ENCODE results near the gene PECR. TPM values are rescaled to one million over a fixed set of nuclear protein-coding genes. Genes with fewer than 3 reads are reported as not detected.

The PECR gene
- total and polyA plus RNA-seq, 9 of the 15 experiments (the other 6 are each of a cell fraction or from before 2014, with no cell fraction given) = 1.1 to 10.3 (median 8.2) TPM

- TF ChIP-seq ZBTB40 (IDR thresholded peaks at IDR 0.05) (peak; percentile 62; the same call in 1 of the 2 replicates), ZBTB40 (CRISPR knock-in tag; IDR thresholded peaks at IDR 0.05) (no peak), TEAD4 (IDR thresholded peaks at IDR 0.05; ENCODE audit: low read length) (no peak), TEAD4 (CRISPR knock-in tag; IDR thresholded peaks at IDR 0.05; ENCODE audit: borderline replicate concordance) (no peak), ZNF785 (CRISPR knock-in tag; IDR thresholded peaks at IDR 0.05) (no peak), CBFA2T3 (IDR thresholded peaks at IDR 0.05) (peak; percentile 37; the same call in 1 of the 2 replicates), SLC30A9 (CRISPR knock-in tag; IDR thresholded peaks at IDR 0.05) (no peak), MITF (IDR thresholded peaks at IDR 0.05) (0 out of 2 replicates have a peak, but pooled peaks have one; percentile 11), EP300 (IDR thresholded peaks at IDR 0.05; ENCODE audit: low read length) (peak; percentile 36; the same call in 1 of the 2 replicates), ZKSCAN8 (CRISPR knock-in tag; IDR thresholded peaks at IDR 0.05) (0 out of 2 replicates have a peak, but pooled peaks have one; percentile 25), JUNB (CRISPR knock-in tag; conservative IDR thresholded peaks at IDR 0.05) (no peak), ADNP (tag; IDR thresholded peaks at IDR 0.05) (0 out of 2 replicates have a peak, but pooled peaks have one; percentile 32), USF2 (CRISPR knock-in tag; IDR thresholded peaks at IDR 0.05) (peak; percentile 35; the same call in 1 of the 2 replicates), NCOA4 (IDR thresholded peaks at IDR 0.05; ENCODE audit: partially characterized antibody) (no peak), MNT (conservative IDR thresholded peaks at IDR 0.05) (peak; percentile 32 to 65; a peak in 2 of 4 replicates), PURB (CRISPR knock-in tag; IDR thresholded peaks at IDR 0.05; ENCODE audit: low read depth) (no peak)
These were observed 76.8 kb downstream of the PECR start (continued) for GRCh38 chr2:216004697-216005283.
